PC-3 (cell line): ENCODE data around the gene RORB.

Source experiments
- CTCF ChIP-seq: fragments of 300-600 bp; sonication (generic); conservative IDR thresholded peaks from 2 replicates; pipeline ENCODE4 v1.5.1; 2017; ENCODE audit warnings: antibody characterized with exemption, low read depth, mild to moderate bottlenecking, low read length
- EZH2 ChIP-seq: fragments of 300-600 bp; sonication (generic); IDR thresholded peaks from one replicate; pipeline ENCODE4 v1.6.1; 2017; ENCODE audit warnings: antibody characterized with exemption, mild to moderate bottlenecking, low read length; ENCODE audit not compliant: unreplicated experiment
- EZH2phosphoT487 ChIP-seq: fragments of 300-600 bp; sonication (generic); IDR thresholded peaks from 2 replicates; pipeline ENCODE4 v1.6.1; 2018; ENCODE audit warnings: mild to moderate bottlenecking, antibody characterized with exemption, low read length, borderline replicate concordance

GRCh38 chr9:74662674-74663073 lies 165.5 kb downstream of the RORB start:
- no peak for TF ChIP-seq CTCF
- no peak for TF ChIP-seq EZH2
- no peak for TF ChIP-seq EZH2phosphoT487
